Heart right ventricle (tissue), 16 donors: Measurements from ENCODE around the gene DNAJB9. TPM values are rescaled to one million over a fixed set of nuclear protein-coding genes. Genes with fewer than 3 reads are reported as not detected.

Experiments used
- ATAC-seq, 8 donors: fragments of 200-7000 bp; cut with Tn5 transposase; one replicate each; pipeline ENCODE4 v1.9.1; 2020; ENCODE audit warnings: mild to moderate bottlenecking in 8 of 8, moderate library complexity in 8 of 8, moderate number of reproducible peaks in 1 of 8
- DNase-seq, 2 donors: peaks; one replicate each; pipeline ENCODE4 v3.0.0-alpha.2; 2020
- H3K27ac ChIP-seq, 10 donors: fragments of 200-600 bp; sonication (generic) in 2 of 10; one replicate each; pipeline versions ENCODE4 v1.5.0 to v1.8.0; 2020 to 2022; ENCODE audit warnings: mild to moderate bottlenecking in 3 of 10
- H3K27me3 ChIP-seq, 7 donors: fragments of 200-600 bp; one replicate each; pipeline ENCODE4 v1.8.0; 2021 to 2022; ENCODE audit warnings: mild to moderate bottlenecking in 2 of 7
- H3K36me3 ChIP-seq, 9 donors: fragments of 200-600 bp; sonication (generic) in 1 of 9; one replicate each; pipeline versions ENCODE4 v1.5.0 to v1.8.0; 2020 to 2022; ENCODE audit warnings: mild to moderate bottlenecking in 2 of 9
- H3K4me1 ChIP-seq, 9 donors: fragments of 200-600 bp; sonication (generic) in 1 of 9; one replicate each; pipeline versions ENCODE4 v1.5.0 to v1.8.0; 2020 to 2022; ENCODE audit warnings: mild to moderate bottlenecking in 4 of 9
- H3K4me3 ChIP-seq, 10 donors: fragments of 200-600 bp; sonication (generic) in 2 of 10; one replicate each; pipeline versions ENCODE4 v1.5.0 to v1.8.0; 2020 to 2022; ENCODE audit warnings: mild to moderate bottlenecking in 7 of 10, moderate library complexity in 2 of 10
- H3K9me3 ChIP-seq, 11 donors: fragments of 200-600 bp in 10 of 11; sonication (generic) in 2 of 11; one replicate each; pipeline versions ENCODE4 v1.5.0 to v1.8.0; 2013 to 2022; ENCODE audit warnings: mild to moderate bottlenecking in 2 of 11, control low read depth in 1 of 11, moderate library complexity in 1 of 11
- CTCF ChIP-seq, 9 donors: fragments of 200-600 bp; sonication (generic) in 2 of 9; IDR thresholded peaks; one replicate each; pipeline versions ENCODE4 v1.5.0 to v1.8.0; 2021 to 2022; ENCODE audit warnings: antibody characterized with exemption in 9 of 9, mild to moderate bottlenecking in 5 of 9, moderate library complexity in 1 of 9
- WGBS, 2 donors: extraction: QIAGEN DNeasy Blood & Tissue Kit; methylation state at CpG; one replicate each; pipeline ENCODE4 v1.1.7; 2013; ENCODE audit warnings: inconsistent platforms in 1 of 2; 5-methylcytosine and 5-hydroxymethylcytosine counted together
- intact Hi-C, 10 donors: fragments of 100-400 bp; cut with DNase I; formaldehyde crosslinking; loops; one replicate each; pipeline versions ENCODE4 v1.11.1 to v1.14.2; 2022
- polyA plus RNA-seq, 2 donors: library from polyadenylated mRNA; stranded (reverse); fragments of 200-250 nt; gene quantifications; one replicate each; pipeline ENCODE4 v1.2.3, GENCODE V29; 2013
- total RNA-seq, 10 donors: library from RNA; stranded (reverse); fragmentation: NEBNext Ultra II Directional in 3 of 10; extraction: Animal tissue kit (Norgen Biotek cat#: 25700) in 3 of 10; gene quantifications; one replicate each; pipeline versions ENCODE4 v1.2.1 to v1.2.4, GENCODE V29; 2021 to 2023
- donor health status: Arrhythmogenic right ventricular cardiomyopathy.
- donor health status: ischemic (EF 13 %, LVEDD 7.1; RV severe dilation, severe dysfunction).
- donor health status: healthy with polysubstance abuse.
- donor health status: DM: no; HTN: yes; CAD: no.
- donor health status: DM: no; HTN: no; CAD: no.
- donor health status: ischemic (EF 25% LVEDD 6.9; RV normal size, moderate dysfunction).
- donor health status: ischemic (EF 25% LVEDD 5.7; RV mildly dilated, moderate dysfunction).
- donor health status: healthy.
- donor health status: DM: yes; HTN: yes; CAD: no.
- donor health status: Ischemic cardiomyopathy.
- donor health status: ischemic (EF 35%, LVEDD 5.7; RV mildly dilated, moderate dysfunction).
- donor health status: nonischemic (EF 11% LVEDD 7.7; RV severe dilation, severe dysfunction).
- donor health status: DM: yes; HTN: yes; CAD: no.
- donor health status: PGD.
- donor health status: ischemic (EF 29% LVEDD 5.4; RV normal size, mild dysfunction).
- donor health status: nonischemic (EF 23%, LVEDD 6.1; RV moderate dilation, normal function).

The DNAJB9 gene
- total and polyA plus RNA-seq, 12 donors = 10.1 to 59.1 (median 45.4) TPM

DNA sequence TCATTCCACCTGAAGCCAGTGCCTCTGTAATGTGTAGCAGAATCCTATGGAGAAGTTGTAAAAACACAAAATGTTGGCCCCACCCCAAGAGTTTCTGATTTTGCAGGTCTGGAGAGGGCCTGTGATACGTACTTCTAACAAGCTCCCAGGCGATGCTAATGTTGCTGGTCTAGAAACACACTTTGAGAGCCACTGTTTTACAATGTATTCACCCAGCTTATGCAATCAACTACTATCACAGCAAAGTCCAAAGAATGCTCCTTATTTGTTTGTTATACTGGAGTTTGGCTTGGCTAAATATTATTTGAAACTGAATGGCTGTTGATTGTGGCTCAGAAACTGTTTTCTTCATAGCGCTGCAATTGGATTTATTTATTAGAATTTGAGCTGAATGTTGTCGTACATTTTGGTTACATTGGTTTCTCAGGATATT is 44.3 kb downstream of the DNAJB9 start:
- ATAC-seq (no peak), DNase-seq (no peak)
- no peak overlapping the region for H3K27ac ChIP-seq
- no peaks in the 10 kb centered on the region for H3K36me3 ChIP-seq
- H3K27me3 ChIP-seq = peaks cover 0 to 5% (median 0%) of the 10 kb centered on the region in 7 donors
- peaks cover 0 to 14% (median 0%) of the 10 kb centered on the region in 9 donors for H3K4me1 ChIP-seq
- H3K9me3 ChIP-seq = no peaks in the 10 kb centered on the region
- H3K4me3 ChIP-seq = no peak overlapping the region
- 93 to 96% methylated on average over 4 of the region's 4 CpGs for WGBS, 2 donors
- intact Hi-C loops = no loop called here
- TF ChIP-seq CTCF (IDR thresholded peaks at IDR 0.05) = no peak

- Histone ChIP-seq H3K4me3 (no peak overlapping the region), H3K36me3 (no peaks in the 10 kb centered on the region), H3K4me1 (peaks cover 0 to 16% (median 0%) of the 10 kb centered on the region in 9 donors), H3K27ac (no peak overlapping the region), H3K27me3 (peaks cover 0 to 5% (median 0%) of the 10 kb centered on the region in 7 donors), H3K9me3 (no peaks in the 10 kb centered on the region)
- 77 to 81% methylated on average over 3 of the region's 3 CpGs for WGBS, 2 donors
- DNase-seq (no peak), ATAC-seq (no peak)
- TF ChIP-seq CTCF (IDR thresholded peaks at IDR 0.05) = no peak
- intact Hi-C loops = no loop called here
Measured at GRCh38 chr7:108614896-108615295, 45.2 kb downstream of the DNAJB9 start.

GRCh38 chr7:108618056-108618455 is 48.4 kb downstream of the DNAJB9 start:
- intact Hi-C loops = no loop called here
- TF ChIP-seq CTCF (IDR thresholded peaks at IDR 0.05) = no peak
- ATAC-seq = no peak
- no peaks in the 10 kb centered on the region for H3K36me3 ChIP-seq
- peak overlapping the region in 1 of 10 donors; percentile 32 for H3K27ac ChIP-seq
- DNase-seq = no peak
- H3K4me3 ChIP-seq = no peak overlapping the region
- H3K4me1 ChIP-seq = peaks cover 0 to 16% (median 0%) of the 10 kb centered on the region in 9 donors
- no peaks in the 10 kb centered on the region for H3K27me3 ChIP-seq
- 83 to 90% methylated on average over 3 of the region's 3 CpGs for WGBS, 2 donors
- no peaks in the 10 kb centered on the region for H3K9me3 ChIP-seq

DNA sequence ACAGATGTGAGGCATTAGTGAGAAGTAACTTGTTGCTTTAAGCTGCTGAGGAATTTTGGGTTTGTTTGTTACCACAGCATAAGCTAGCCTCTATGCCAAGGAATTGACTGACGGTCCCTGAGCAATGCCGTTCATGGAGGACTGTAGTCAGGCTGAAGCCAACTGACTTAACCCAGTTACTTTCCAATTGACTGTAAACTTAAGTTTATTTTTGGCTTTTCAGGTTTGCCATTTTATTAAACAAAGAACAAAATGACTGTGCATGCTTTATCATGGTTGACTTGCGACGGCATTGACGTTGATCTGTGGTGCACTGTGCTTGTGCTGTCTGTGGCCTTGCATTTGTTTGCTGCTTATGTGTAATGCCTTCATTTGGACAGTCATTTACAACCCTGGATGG is 53.5 kb downstream of the DNAJB9 start:
- DNase-seq (no peak), ATAC-seq (no peak)
- H3K27me3 ChIP-seq = peaks cover 0 to 12% (median 0%) of the 10 kb centered on the region in 7 donors
- TF ChIP-seq CTCF (IDR thresholded peaks at IDR 0.05) = no peak
- H3K4me3 ChIP-seq = no peak overlapping the region
- intact Hi-C loops = no loop called here
- H3K4me1 ChIP-seq = peaks cover 0 to 9% (median 0%) of the 10 kb centered on the region in 9 donors
- H3K36me3 ChIP-seq = no peaks in the 10 kb centered on the region
- 76 to 81% methylated on average over 5 of the region's 5 CpGs for WGBS, 2 donors
- no peak overlapping the region for H3K27ac ChIP-seq
- H3K9me3 ChIP-seq = no peaks in the 10 kb centered on the region

Other genes starting within 250 kb of the DNAJB9 start
- gene NRCAM, start 113.4 kb upstream of the DNAJB9 start, total RNA-seq = 1 to 10 TPM in 1 of 10 donors, under 1 TPM in 9; 0.08 to 1.3 (median 0.29) TPM
- gene NRCAM, start 113.4 kb upstream of the DNAJB9 start, polyA plus RNA-seq = under 1 TPM; 0.44 to 0.55 TPM
- 10 to 100 TPM; 26.9 to 39.9 (median 36.1) TPM for gene PNPLA8, start 43.7 kb upstream of the DNAJB9 start, total RNA-seq
- gene PNPLA8, start 43.7 kb upstream of the DNAJB9 start, polyA plus RNA-seq = 10 to 100 TPM; 13.2 to 29.1 TPM
- 10 to 100 TPM; 24.2 to 32.9 (median 28.9) TPM for gene THAP5, start 168 bp upstream of the DNAJB9 start, total RNA-seq
- 1 to 10 TPM; 7.2 to 8.9 TPM for gene THAP5, start 168 bp upstream of the DNAJB9 start, polyA plus RNA-seq